ENCODE measurements around the gene CCL19.
A peak's percentile ranks its signal among the peaks of the same experiment; 100 is the strongest.

The CCL19 gene

GRCh38 chr9:34693560-34693959 lies 2.5 kb upstream of the CCL19 start:
- DNase-seq = no peak

- no peak for DNase-seq
Observed at GRCh38 chr9:34691936-34692315, 850 bp upstream of the CCL19 start.

GRCh38 chr9:34689512-34689911 lies 1.6 kb downstream of the CCL19 start:
- no peak for DNase-seq

DNA sequence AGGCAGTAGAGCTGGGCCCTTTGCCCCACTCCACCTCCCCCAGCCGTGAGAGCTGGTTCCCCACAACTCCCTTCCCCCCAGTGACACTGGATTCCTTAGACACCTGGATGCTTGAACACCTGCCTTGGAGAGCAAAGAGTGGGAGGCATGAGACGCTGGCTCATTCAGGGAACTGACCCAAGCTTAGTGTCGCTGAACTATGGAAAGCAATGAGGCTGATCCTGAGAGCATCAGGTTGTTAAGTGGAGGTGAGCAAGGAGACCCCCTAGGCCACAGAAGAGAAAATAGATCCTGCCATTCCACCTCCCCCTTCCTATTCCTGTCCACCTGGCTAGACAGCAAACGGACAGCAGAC lies 2.0 kb downstream of the CCL19 start:
- no peak for DNase-seq

- DNase-seq = no peak
Observed at GRCh38 chr9:34688329-34689115, 2.6 kb downstream of the CCL19 start.

DNA sequence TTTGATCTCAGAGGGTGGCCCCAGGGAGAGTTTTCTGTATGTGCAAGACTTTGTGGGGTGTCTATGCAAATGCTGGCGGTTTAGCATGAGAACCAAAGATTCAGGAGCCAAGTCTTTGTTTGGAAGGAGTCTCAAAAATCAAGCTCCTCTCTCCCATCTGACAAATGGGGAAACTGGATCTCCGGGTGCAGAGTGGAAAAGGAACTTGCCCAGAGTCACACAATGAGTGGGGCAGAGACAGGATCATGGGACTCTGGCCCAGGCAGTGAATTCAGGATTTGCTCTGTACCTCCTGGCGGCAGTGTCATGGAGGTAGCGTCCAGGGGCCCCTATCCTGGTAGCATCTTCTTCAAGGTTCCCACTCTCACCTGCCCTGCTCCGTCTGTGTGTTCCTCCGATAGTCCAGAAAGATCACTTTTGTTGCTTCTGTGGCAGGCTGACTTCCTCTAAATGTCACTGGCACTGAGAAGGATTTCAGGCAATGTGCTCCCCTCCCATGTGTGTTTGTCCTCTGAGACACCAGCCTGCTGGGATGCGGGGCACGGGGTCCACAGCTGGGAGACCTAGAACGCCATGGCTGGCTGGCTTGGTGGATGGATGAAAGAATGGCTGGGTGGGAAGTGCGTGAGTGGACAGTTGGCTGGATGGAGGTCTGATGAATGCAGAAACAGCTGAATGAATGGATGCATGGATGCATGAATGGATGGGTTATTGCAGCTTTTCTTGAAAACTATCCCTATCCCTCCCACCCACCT lies 3.6 kb downstream of the CCL19 start:
- no peak for DNase-seq

GRCh38 chr9:34686732-34687131 lies 4.3 kb downstream of the CCL19 start:
- DNase-seq = no peak

GRCh38 chr9:34686231-34686630 lies 4.8 kb downstream of the CCL19 start:
- DNase-seq = no peak

DNA sequence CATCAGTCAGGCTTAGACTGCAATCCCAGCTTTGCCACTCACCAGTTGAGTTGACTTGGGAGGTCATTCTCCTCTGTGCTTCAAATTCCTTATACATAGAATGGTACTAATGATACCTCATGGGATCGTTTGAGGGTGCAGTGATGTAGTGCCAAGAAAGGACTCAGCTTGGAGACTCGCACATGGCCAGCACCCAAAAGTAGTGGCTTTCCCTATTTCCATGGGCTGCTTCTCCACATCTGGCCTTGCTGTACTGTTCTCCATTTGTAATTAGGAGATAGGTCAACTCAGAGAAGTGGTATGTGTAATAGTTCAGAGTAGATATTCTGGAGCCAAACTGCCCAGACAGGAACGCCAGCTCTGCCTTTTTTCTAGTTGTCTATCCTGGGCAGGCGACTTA lies 5.5 kb downstream of the CCL19 start:
- DNase-seq = no peak

DNA sequence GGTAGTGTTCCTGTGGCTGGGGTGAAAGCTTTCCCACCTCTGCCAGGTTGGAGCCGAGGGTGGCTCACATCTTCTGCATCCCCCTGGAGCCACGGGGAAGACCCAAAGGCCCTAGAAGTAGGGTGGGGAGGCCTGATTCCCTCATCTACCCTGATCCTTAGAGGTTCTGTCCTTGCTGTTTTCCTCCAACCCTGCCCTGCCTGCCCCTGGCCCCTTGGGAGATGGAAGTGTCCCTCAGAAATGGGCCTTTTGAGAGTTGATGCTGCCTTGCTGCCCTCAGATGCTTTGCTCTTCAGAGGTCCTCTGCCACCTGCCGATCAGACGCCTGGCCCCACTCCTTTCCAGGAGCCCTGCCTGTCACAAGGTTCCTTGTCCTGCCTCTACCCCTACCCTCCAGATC lies 6.3 kb downstream of the CCL19 start:
- DNase-seq = no peak

DNA sequence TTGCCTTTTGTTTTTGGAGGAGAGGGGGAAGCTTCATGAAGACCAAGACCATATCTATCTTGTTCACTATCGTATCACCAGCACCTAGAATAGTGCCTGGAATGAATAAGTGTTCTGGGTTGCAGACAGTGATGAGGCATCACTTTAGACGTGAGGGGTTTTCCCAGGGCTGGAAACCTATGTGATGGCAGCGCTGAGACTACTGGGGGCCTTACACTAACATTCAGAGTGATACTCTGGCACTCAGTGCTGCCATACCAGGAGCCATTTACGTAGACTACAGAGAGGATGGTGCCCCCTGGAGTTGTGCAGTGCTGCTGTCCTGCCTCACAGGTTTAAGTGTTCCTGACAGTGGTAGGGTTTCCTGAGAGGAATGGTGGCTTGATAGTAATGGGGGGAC lies 6.9 kb downstream of the CCL19 start:
- DNase-seq = no peak

GRCh38 chr9:34675869-34676268 lies 15.2 kb downstream of the CCL19 start:
- DNase-seq = no peak

- DNase-seq = no peak
Observed at GRCh38 chr9:34675048-34675714, 15.9 kb downstream of the CCL19 start.

DNA sequence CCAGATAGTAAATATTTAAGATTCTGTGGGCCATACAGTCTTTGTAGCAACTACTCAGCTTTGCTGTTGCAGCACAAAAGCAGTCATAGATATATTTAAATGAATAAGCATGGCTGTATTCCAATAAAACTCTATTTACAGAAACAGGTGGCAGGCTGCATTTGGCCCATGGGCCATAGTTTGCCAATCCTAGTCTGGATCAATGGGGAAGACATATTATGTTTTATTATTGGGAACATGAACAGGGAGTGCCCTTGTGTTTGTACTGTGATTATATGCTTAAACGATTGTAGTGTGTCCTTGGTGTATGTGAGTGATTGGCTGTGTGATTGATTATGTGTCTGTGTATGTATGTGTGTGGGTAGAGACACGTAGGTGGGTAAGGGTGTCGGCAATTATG lies 16.6 kb downstream of the CCL19 start:
- no peak for DNase-seq

GRCh38 chr9:34671307-34671706 lies 19.8 kb downstream of the CCL19 start:
- DNase-seq = no peak

DNA sequence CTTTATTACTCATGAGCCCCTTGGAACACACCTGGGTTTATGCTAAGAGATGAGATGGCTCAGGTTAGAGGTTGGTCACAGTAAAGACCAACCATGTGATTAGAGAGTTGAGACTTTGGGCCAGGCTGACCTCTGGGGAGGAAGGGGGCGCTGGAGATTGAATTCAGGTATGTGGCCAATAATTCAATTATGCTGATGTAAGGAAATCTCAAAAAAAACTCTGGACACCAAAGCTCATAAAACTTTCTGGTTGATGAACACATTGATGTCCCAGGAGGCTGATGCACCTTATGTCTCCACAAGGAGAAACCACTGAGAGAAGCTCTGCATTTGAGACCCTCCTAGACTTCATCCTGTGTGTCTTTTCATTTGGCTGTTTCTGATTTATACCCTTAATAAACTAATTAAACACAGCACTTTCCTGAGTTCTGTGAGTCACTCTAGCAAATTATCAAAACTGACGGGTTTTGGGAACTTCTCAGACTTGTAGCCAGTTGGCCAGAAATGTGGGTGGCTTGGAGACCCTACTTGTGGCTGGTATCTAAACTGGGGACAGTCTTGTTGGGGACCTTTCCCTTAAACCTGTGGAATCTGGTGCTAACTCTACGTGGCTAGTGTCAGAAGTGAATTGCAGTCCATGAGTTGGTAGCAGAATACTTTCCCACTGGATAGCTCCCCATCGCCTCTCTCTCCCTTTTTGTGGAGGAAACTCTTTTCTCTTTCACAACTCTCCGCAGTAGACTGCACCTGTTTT lies 21.1 kb downstream of the CCL19 start:
- no peak for DNase-seq

DNA sequence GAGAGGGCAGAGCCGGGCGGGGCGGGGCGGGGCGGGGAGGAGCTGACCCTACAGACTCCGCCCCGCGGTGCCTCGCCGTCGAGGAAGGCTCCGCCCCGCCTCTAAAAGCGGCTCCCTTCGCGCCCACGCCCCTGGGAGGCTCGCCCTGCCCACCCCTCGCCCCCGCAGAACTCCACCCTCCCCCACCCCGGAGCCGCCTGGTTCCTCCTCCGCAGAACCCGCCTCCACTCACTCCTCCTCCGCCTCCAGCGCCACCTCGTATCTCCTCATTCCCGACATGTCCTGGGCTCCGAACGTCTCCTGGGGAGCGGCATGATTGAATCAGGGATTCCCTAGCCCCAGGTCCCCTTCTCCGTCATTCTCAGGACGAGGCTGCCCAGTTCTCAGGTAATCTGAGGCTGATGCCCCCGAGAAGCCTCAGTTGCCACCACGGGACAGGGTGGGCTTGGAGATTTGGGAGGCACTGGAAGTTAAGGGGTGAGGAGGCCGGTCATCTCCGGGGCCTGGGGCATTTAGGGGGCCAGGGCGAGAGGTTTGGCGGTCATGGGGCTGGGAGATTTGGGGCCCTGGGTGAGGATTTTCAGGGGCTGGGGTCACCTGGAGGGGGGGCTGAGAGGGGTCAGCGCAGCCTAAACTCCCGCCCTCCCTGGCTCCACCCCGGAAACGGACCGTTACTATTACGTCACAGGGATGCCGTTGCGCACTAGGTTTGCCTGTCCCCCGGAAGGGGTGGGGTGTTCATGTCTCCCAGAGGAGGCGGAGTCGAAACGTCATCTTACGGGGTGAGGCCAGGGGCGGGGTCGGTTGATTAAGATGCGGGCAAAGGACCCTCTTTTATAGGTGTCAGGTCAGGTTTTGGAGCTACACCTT lies 25.5 kb downstream of the CCL19 start:
- DNase-seq = peak; percentile 41

DNA sequence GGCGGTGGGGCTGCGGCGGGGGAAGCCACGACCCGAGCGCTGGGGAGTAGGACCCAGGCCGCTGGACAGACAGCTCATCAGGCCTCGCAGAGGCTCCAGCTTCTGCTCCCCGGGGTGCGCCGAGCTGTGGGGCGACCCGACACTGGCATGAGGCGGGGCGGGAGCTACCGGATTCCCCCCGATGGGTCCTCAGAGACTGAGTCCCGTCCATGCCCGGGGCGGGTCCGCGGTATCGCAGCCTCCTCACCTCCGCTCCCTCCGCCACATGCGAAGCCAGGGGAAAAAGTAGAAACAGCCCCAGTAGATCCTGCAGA lies 26.1 kb downstream of the CCL19 start:
- DNase-seq = no peak

DNA sequence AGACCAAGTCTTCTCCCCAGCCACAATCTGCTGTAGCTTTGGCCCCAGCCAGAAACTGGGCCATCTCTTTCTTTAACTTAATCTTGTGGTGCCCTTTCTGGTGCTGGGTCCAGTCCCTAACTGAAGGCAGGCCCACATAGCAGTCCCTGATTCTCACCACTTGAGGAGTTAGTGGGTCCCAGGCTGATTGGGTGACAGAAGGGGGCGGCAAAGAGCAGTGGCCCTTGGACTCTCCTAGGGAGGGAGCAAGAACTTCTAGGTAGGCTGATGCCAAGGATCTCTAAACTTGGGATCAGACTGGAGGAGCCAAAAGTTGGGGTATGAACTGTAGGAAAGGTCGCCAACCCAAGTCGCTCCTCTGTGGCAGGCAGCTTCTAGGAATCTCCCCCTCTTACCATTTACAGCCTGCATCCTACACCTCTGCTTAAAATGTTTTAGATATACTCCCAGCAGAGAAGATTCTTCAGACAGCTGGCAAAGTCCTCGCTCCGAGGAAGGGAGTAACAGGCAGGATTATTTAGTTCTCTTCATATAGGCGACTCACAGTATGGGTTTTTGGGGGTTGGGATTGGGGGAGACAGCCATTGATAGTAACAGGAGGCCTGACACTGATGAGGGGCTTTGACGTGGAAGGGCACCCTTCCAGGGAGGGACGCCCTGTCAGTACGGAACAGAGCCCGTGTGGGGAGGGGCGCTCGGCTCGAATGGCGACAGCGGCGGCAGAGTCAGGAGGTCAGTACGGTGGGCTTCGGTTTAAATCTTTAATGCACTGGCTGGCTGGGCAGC lies 26.6 kb downstream of the CCL19 start:
- no peak for DNase-seq

DNA sequence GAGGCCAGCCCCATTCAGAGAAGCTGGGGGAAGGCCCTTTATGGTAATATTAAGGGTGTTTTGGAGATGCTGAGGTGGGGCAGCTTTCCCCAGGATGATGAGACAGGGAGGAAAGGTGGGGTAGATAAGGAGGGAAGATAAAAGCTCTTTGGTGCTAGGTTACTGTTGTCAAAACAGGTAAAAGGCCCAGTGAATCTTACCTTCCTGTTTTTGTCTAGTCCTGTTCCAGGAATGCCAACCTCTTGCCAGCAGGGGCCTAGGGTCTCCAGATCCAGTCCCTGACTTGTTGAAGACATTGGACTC lies 27.8 kb downstream of the CCL19 start:
- no peak for DNase-seq

GRCh38 chr9:34662526-34663302 lies 28.4 kb downstream of the CCL19 start, which contains the start of gene CCL27:
CCL27 (minus strand) TSS chr9:34662657; CDS start chr9:34662633, 24 bp downstream.
- DNase-seq = no peak

Data from GOT3 (cell line).